ENCODE results near the gene BIN2. TPM values are rescaled to one million over a fixed set of nuclear protein-coding genes. Genes with fewer than 3 reads are reported as not detected.

BIN2 gene
- total and polyA plus RNA-seq, 2 of the 13 experiments (the other 11 are each of a cell fraction or from before 2014, with no cell fraction given) = not detected

GRCh38 chr12:51364001-51364400 lies 40.0 kb upstream of the BIN2 start:
- no peaks in the 10 kb centered on the region for H4K20me1 ChIP-seq (ENCODE audit: insufficient read depth, low read length)
- in situ Hi-C loops (cut with HindIII; ENCODE audit: extremely low pct_ligation_motif_present, low pct_unique_long_range_greater_than_20kb) = no loop called here
- DNase-seq (ENCODE audit: low spot score) = no peak
- H3K9me3 ChIP-seq (ENCODE audit: low read length) = no peaks in the 10 kb centered on the region
- ATAC-seq = no peak
- FAIRE-seq = no peak
- TF ChIP-seq REXO4 (CRISPR knock-in tag; IDR thresholded peaks at IDR 0.05; ENCODE audit: borderline replicate concordance) = no peak
- TF ChIP-seq THRA (CRISPR knock-in tag; IDR thresholded peaks at IDR 0.05; ENCODE audit: borderline replicate concordance) = no peak
- no peak for TF ChIP-seq ZNF496 (CRISPR knock-in tag; IDR thresholded peaks at IDR 0.05; ENCODE audit: insufficient replicate concordance)
- TF ChIP-seq SOX6 (IDR thresholded peaks at IDR 0.05) = no peak
- TF ChIP-seq SOX6 (CRISPR knock-in tag; IDR thresholded peaks at IDR 0.05) = no peak
- H2AFZ ChIP-seq (ENCODE audit: low read length) = no peak overlapping the region
- BruUV-seq (replicated peaks) = no TSS peak
- ChIA-PET CTCF (ENCODE audit: low intra/inter-chr PET ratio, low total read pairs) (no interaction called here), POLR2A (no interaction called here)
- intact Hi-C loops (cut with micrococcal nuclease; ENCODE audit: unreplicated experiment) = no loop called here
- H3K79me2 ChIP-seq (ENCODE audit: insufficient read depth, low read length) = no peaks in the 10 kb centered on the region
- H3K4me2 ChIP-seq (ENCODE audit: low read depth, low read length) = no peak overlapping the region
- no peak overlapping the region for H3K27ac ChIP-seq (ENCODE audit: extremely low read length, insufficient read depth, low read length)
- peaks cover 55% of the 10 kb centered on the region for H3K4me1 ChIP-seq (ENCODE audit: insufficient read depth, low read length)
- 0 out of 5 replicates have a peak, but pooled peaks cover 0 to 2% of the 10 kb centered on the region in 2 experiments for H3K27me3 ChIP-seq (ENCODE audit: control insufficient read depth in 1 of 2, insufficient read depth in 2 of 2, low read length in 2 of 2)
- 74% methylated on average over 3 of the region's 11 CpGs for WGBS (ENCODE audit: low lambda C conversion rate)
- H3K4me3 ChIP-seq (replicated peaks in 1 of 3; ENCODE audit: insufficient read depth in 1 of 3, low read depth in 2 of 3, low read length in 3 of 3) = no peak overlapping the region
- no peak overlapping the region for H3K9ac ChIP-seq (ENCODE audit: insufficient read depth, low read depth, low read length)
- H3K36me3 ChIP-seq (replicated peaks in 1 of 2; ENCODE audit: control insufficient read depth in 1 of 2, insufficient read depth in 2 of 2, low read length in 2 of 2) = no peaks in the 10 kb centered on the region

GRCh38 chr12:51362747-51363342 lies 38.9 kb upstream of the BIN2 start:
- intact Hi-C loops (cut with micrococcal nuclease; ENCODE audit: unreplicated experiment) (no loop called here), in situ Hi-C loops (cut with HindIII; ENCODE audit: extremely low pct_ligation_motif_present, low pct_unique_long_range_greater_than_20kb) (no loop called here)
- ATAC-seq (no peak), FAIRE-seq (no peak), DNase-seq (ENCODE audit: low spot score) (no peak)
- Histone ChIP-seq H3K4me2 (ENCODE audit: low read depth, low read length) (peak overlapping the region; percentile 41), H3K4me3 (replicated peaks in 1 of 3; ENCODE audit: insufficient read depth in 1 of 3, low read depth in 2 of 3, low read length in 3 of 3) (peak overlapping the region in 1 of 3 experiments; percentile 14; a peak in 1 of 6 replicates), H3K79me2 (ENCODE audit: insufficient read depth, low read length) (no peaks in the 10 kb centered on the region), H3K9me3 (ENCODE audit: low read length) (no peaks in the 10 kb centered on the region), H3K9ac (ENCODE audit: insufficient read depth, low read depth, low read length) (peak overlapping the region; percentile 31; the same call in 1 of the 2 replicates), H2AFZ (ENCODE audit: low read length) (no peak overlapping the region), H3K27ac (ENCODE audit: extremely low read length, insufficient read depth, low read length) (peak overlapping the region; percentile 30), H3K27me3 (ENCODE audit: control insufficient read depth in 1 of 2, insufficient read depth in 2 of 2, low read length in 2 of 2) (0 out of 5 replicates have a peak, but pooled peaks cover 0 to 2% of the 10 kb centered on the region in 2 experiments), H4K20me1 (ENCODE audit: insufficient read depth, low read length) (no peaks in the 10 kb centered on the region), H3K36me3 (replicated peaks in 1 of 2; ENCODE audit: control insufficient read depth in 1 of 2, insufficient read depth in 2 of 2, low read length in 2 of 2) (no peaks in the 10 kb centered on the region), H3K4me1 (ENCODE audit: insufficient read depth, low read length) (peaks cover 55% of the 10 kb centered on the region)
- CTCF ChIA-PET (ENCODE audit: low intra/inter-chr PET ratio, low total read pairs) = no interaction called here
- BruUV-seq (replicated peaks) = TSS peak; percentile 94
- peak; percentile 89 for TF ChIP-seq ZNF121 (CRISPR knock-in tag; IDR thresholded peaks at IDR 0.05)
- TF ChIP-seq, protein P1, sequence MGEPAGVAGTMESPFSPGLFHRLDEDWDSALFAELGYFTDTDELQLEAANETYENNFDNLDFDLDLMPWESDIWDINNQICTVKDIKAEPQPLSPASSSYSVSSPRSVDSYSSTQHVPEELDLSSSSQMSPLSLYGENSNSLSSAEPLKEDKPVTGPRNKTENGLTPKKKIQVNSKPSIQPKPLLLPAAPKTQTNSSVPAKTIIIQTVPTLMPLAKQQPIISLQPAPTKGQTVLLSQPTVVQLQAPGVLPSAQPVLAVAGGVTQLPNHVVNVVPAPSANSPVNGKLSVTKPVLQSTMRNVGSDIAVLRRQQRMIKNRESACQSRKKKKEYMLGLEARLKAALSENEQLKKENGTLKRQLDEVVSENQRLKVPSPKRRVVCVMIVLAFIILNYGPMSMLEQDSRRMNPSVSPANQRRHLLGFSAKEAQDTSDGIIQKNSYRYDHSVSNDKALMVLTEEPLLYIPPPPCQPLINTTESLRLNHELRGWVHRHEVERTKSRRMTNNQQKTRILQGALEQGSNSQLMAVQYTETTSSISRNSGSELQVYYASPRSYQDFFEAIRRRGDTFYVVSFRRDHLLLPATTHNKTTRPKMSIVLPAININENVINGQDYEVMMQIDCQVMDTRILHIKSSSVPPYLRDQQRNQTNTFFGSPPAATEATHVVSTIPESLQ (CRISPR knock-in tag; conservative IDR thresholded peaks at IDR 0.05) = no peak
- 83% methylated on average over 2 of the region's 2 CpGs for WGBS (ENCODE audit: low lambda C conversion rate)
- POLR2A ChIA-PET = no interaction called here

Measured in HepG2 (cell line).